IMR-90 (cell line): ENCODE measurements around the gene NRP2. TPM values are rescaled to one million over a fixed set of nuclear protein-coding genes. Genes with fewer than 3 reads are reported as not detected.

ENCODE experiments used
- ATAC-seq: fragments of 200-7000 bp; cut with Tn5 transposase; 2 replicates; pipeline ENCODE4 v1.9.1; 2020; ENCODE audit warnings: low read depth, mild to moderate bottlenecking, moderate library complexity
- BruUV-seq: library from RNA; stranded (reverse); fragments of 400-500 nt; replicated peaks from 2 replicates; lab custom pipeline; 2021; lab: Mats Ljungman, UMichigan
- CTCF ChIA-PET: fragments of 300-600 bp; formaldehyde crosslinking; extraction: SDS; loops from one replicate; lab custom pipeline; 2021; ENCODE audit warnings: antibody characterized with exemption; lab: Yijun Ruan, JAX
- POLR2A ChIA-PET: fragments of 300-600 bp; sonication (Branson Sonifier 250); formaldehyde crosslinking; loops from one replicate; lab custom pipeline; 2022; ENCODE audit warnings: antibody characterized with exemption; ENCODE audit not compliant: unreplicated experiment; lab: Charles Lee
- DNase-seq: peaks from one replicate; pipeline ENCODE4 v3.0.0; 2013
- H2AFZ ChIP-seq: replicated peaks from 2 replicates; pipeline ENCODE3; 2013; ENCODE audit warnings: low read length, mild to moderate bottlenecking; ENCODE audit not compliant: poor library complexity
- H2AK5ac ChIP-seq: 2 replicates; pipeline ENCODE4 v1.6.1; 2013; ENCODE audit warnings: low read depth, low read length, inconsistent platforms
- H2AK9ac ChIP-seq: replicated peaks from 2 replicates; pipeline ENCODE3; 2013; ENCODE audit warnings: mild to moderate bottlenecking, low read depth, low read length, moderate library complexity; ENCODE audit not compliant: poor library complexity
- H2BK120ac ChIP-seq: 2 replicates; pipeline ENCODE4 v1.6.1; 2013; ENCODE audit warnings: low read depth, low read length, inconsistent platforms
- H2BK15ac ChIP-seq: 3 replicates; pipeline ENCODE4 v1.6.1; 2013; ENCODE audit warnings: low read depth, low read length, inconsistent platforms
- H2BK20ac ChIP-seq: 2 replicates; pipeline ENCODE4 v1.6.1; 2013; ENCODE audit warnings: low read depth, mild to moderate bottlenecking, inconsistent platforms, low read length, moderate library complexity
- H2BK5ac ChIP-seq: 2 replicates; pipeline ENCODE4 v1.6.1; 2013; ENCODE audit warnings: mild to moderate bottlenecking, low read depth, low read length, inconsistent platforms; ENCODE audit not compliant: poor library complexity, severe bottlenecking
- H3K14ac ChIP-seq: replicated peaks from 2 replicates; pipeline ENCODE4 v1.6.1; 2013; ENCODE audit warnings: low read depth, low read length, inconsistent platforms
- H3K18ac ChIP-seq: 2 replicates; pipeline ENCODE4 v1.6.1; 2013; ENCODE audit warnings: low read depth, low read length, control low read depth
- H3K23ac ChIP-seq: 2 replicates; pipeline ENCODE4 v1.6.1; 2013; ENCODE audit warnings: low read depth, low read length, inconsistent platforms
- H3K27ac ChIP-seq: 2 replicates; pipeline ENCODE4 v1.5.1; 2013; ENCODE audit warnings: mild to moderate bottlenecking, control low read depth, low read length; ENCODE audit not compliant: insufficient read depth
- H3K27me3 ChIP-seq: 2 replicates; pipeline ENCODE4 v1.6.1; 2013; ENCODE audit warnings: low read length; ENCODE audit not compliant: control insufficient read depth, insufficient read depth
- H3K36me3 ChIP-seq: 2 replicates; pipeline ENCODE4 v1.6.1; 2013; ENCODE audit warnings: low read length, mixed read lengths; ENCODE audit not compliant: control insufficient read depth, insufficient read depth
- H3K4ac ChIP-seq: 2 replicates; pipeline ENCODE4 v1.6.1; 2013; ENCODE audit warnings: low read depth, low read length, inconsistent platforms
- H3K4me1 ChIP-seq: 2 replicates; pipeline ENCODE4 v1.6.1; 2013; ENCODE audit warnings: low read length, mixed read lengths; ENCODE audit not compliant: control insufficient read depth, insufficient read depth
- H3K4me2 ChIP-seq: 2 replicates; pipeline ENCODE4 v1.6.1; 2013; ENCODE audit warnings: low read depth, mild to moderate bottlenecking, control low read depth, low read length, moderate library complexity
- H3K4me3 ChIP-seq: 2 replicates; pipeline ENCODE4 v1.5.1; 2013; ENCODE audit warnings: low read depth, mild to moderate bottlenecking, control low read depth, low read length, moderate library complexity; ENCODE audit not compliant: insufficient read depth
- H3K56ac ChIP-seq: 2 replicates; pipeline ENCODE4 v1.6.1; 2013; ENCODE audit warnings: low read length, inconsistent platforms; ENCODE audit not compliant: insufficient read depth; ENCODE audit errors: extremely low read depth
- H3K79me1 ChIP-seq, 2 experiments: 2 replicates each; pipeline ENCODE4 v1.6.1; 2013; ENCODE audit warnings: low read length in 2 of 2, inconsistent platforms in 1 of 2, low read depth in 1 of 2
- H3K9ac ChIP-seq: 2 replicates; pipeline ENCODE4 v1.6.1; 2013; ENCODE audit warnings: low read depth, low read length, control low read depth
- H3K9me1 ChIP-seq: 2 replicates; pipeline ENCODE4 v1.6.1; 2013; ENCODE audit warnings: low read length, inconsistent platforms; ENCODE audit not compliant: insufficient read depth
- H3K9me3 ChIP-seq: 2 replicates; pipeline ENCODE4 v1.6.1; 2013; ENCODE audit warnings: low read length; ENCODE audit not compliant: control insufficient read depth, insufficient read depth
- H4K20me1 ChIP-seq: 2 replicates; pipeline ENCODE4 v1.6.1; 2013; ENCODE audit warnings: low read length, inconsistent platforms; ENCODE audit not compliant: insufficient read depth
- H4K5ac ChIP-seq: 2 replicates; pipeline ENCODE4 v1.6.1; 2013; ENCODE audit warnings: mild to moderate bottlenecking, low read depth, low read length, control low read depth
- H4K8ac ChIP-seq, 2 experiments: 2 replicates each; pipeline ENCODE4 v1.6.1; 2013; ENCODE audit warnings: low read depth in 2 of 2, low read length in 2 of 2, control low read depth in 1 of 2, inconsistent platforms in 1 of 2
- H4K91ac ChIP-seq: 2 replicates; pipeline ENCODE4 v1.6.1; 2013; ENCODE audit warnings: low read depth, low read length, inconsistent platforms; ENCODE audit not compliant: insufficient read depth
- CEBPB ChIP-seq: IDR thresholded peaks from 2 replicates; pipeline ENCODE4 v1.6.1; 2012; ENCODE audit warnings: low read depth, low read length, improper control_type of control experiment
- CTCF ChIP-seq: conservative IDR thresholded peaks from 2 replicates; pipeline ENCODE4 v1.5.1; 2012; ENCODE audit warnings: mild to moderate bottlenecking, low read depth, low read length, improper control_type of control experiment
- FOS ChIP-seq: fragments of 150-350 bp; IDR thresholded peaks from 2 replicates; pipeline ENCODE4 v1.6.1; 2016; ENCODE audit warnings: low read depth, low read length
- MAZ ChIP-seq: IDR thresholded peaks from 2 replicates; pipeline ENCODE4 v1.6.1; 2012; ENCODE audit warnings: low read depth, mild to moderate bottlenecking, low read length, improper control_type of control experiment, moderate library complexity, borderline replicate concordance
- MXI1 ChIP-seq: IDR thresholded peaks from 2 replicates; pipeline ENCODE4 v1.6.1; 2012; ENCODE audit warnings: low read depth, mild to moderate bottlenecking, low read length, moderate library complexity, borderline replicate concordance
- POLR2A ChIP-seq: IDR thresholded peaks from 2 replicates; pipeline ENCODE4 v1.6.1; 2012; ENCODE audit warnings: mild to moderate bottlenecking, low read depth, low read length
- RAD21 ChIP-seq: IDR thresholded peaks from 2 replicates; pipeline ENCODE4 v1.6.1; 2012; ENCODE audit warnings: low read length, improper control_type of control experiment
- USF2 ChIP-seq: fragments of 150-350 bp; IDR thresholded peaks from 2 replicates; pipeline ENCODE4 v1.6.1; 2017; ENCODE audit warnings: mild to moderate bottlenecking, antibody characterized with exemption, low read length, low read depth
- WGBS, 2 experiments: methylation state at CpG; one replicate each; pipeline versions ENCODE4 v1.1.5 to v1.1.7; 2013; ENCODE audit warnings: missing lambda C conversion rate in 2 of 2; ENCODE audit not compliant: insufficient read length in 1 of 2; ENCODE audit errors: extremely low coverage in 2 of 2; 5-methylcytosine and 5-hydroxymethylcytosine counted together
- dilution Hi-C: fragments of 300-500 bp; cut with HindIII; formaldehyde crosslinking; loops from one replicate; pipeline ENCODE4 v1.14.3; 2018; ENCODE audit warnings: low sequenced_read_pairs; ENCODE audit not compliant: unreplicated experiment
- in situ Hi-C: fragments of 300-500 bp; cut with MboI; formaldehyde crosslinking; loops from 3 replicates; pipeline ENCODE4 v1.14.3; 2019; ENCODE audit warnings: low sequenced_read_pairs, inconsistent platforms, mixed read lengths
- intact Hi-C: fragments of 100-400 bp; cut with micrococcal nuclease; formaldehyde crosslinking; loops from 2 replicates; pipeline ENCODE4 v1.10.0; 2022
- polyA plus RNA-seq, 3 experiments: library from polyadenylated mRNA; depleted of rRNA; stranded (reverse); fragments of >200 nt; gene quantifications; 2 replicates each; pipeline ENCODE4 v1.2.3, GENCODE V29; 2012; ENCODE audit warnings: low replicate concordance in 1 of 3
- total RNA-seq: library from RNA; depleted of rRNA; stranded (reverse); fragments of >200 nt; gene quantifications from 2 replicates; pipeline ENCODE4 v1.2.3, GENCODE V29; 2012

Gene NRP2
- total and polyA plus RNA-seq, 2 of the 4 experiments (the other 2 are of a cell fraction): 46.4 to 51.3 TPM

- no peak overlapping the region for H3K56ac ChIP-seq
- H2BK5ac ChIP-seq: peak overlapping the region; percentile 52
- H3K4ac ChIP-seq: peak overlapping the region; percentile 62
- H2BK20ac ChIP-seq: peak overlapping the region; percentile 74
- H3K36me3 ChIP-seq: peaks cover 42% of the 10 kb centered on the region
- BruUV-seq: no TSS peak
- DNase-seq: peak; percentile 93
- H4K8ac ChIP-seq: peak overlapping the region in 1 of 2 experiments; percentile 26; a peak in 1 of 4 replicates
- peak overlapping the region; percentile 67; the same call in 1 of the 3 replicates for H2BK15ac ChIP-seq
- no peak overlapping the region for H3K9ac ChIP-seq
- CTCF ChIA-PET: interaction anchor here (0.8 to 1.0 kb wide), 2 partner anchors 10 to 27 kb away, joined by 3 to 5 read pairs; no protein-coding TSS in a partner anchor
- no peaks in the 10 kb centered on the region for H3K9me3 ChIP-seq
- dilution Hi-C loops (no loop called here), in situ Hi-C loops (loop anchor here (5.0 kb wide), 1 partner anchor 71 kb away; no protein-coding TSS in a partner anchor), intact Hi-C loops (no loop called here)
- 0 out of 4 replicates have a peak, but pooled peaks cover 0 to 3% of the 10 kb centered on the region in 2 experiments for H3K79me1 ChIP-seq
- H4K20me1 ChIP-seq: no peaks in the 10 kb centered on the region; the same call in 1 of the 2 replicates
- H3K27ac ChIP-seq: peak overlapping the region; percentile 73; the same call in 1 of the 2 replicates
- H4K5ac ChIP-seq: peak overlapping the region; percentile 3; the same call in 1 of the 2 replicates
- peaks cover 33% of the 10 kb centered on the region for H3K4me1 ChIP-seq
- H3K18ac ChIP-seq: peak overlapping the region; percentile 10; the same call in 1 of the 2 replicates
- POLR2A ChIA-PET: no interaction called here
- WGBS, 2 experiments: no CpG with 5 or more reads among the region's 4 CpGs
- H4K91ac ChIP-seq: peak overlapping the region; percentile 51
- H2AK9ac ChIP-seq: no peak overlapping the region
- H2BK120ac ChIP-seq: peak overlapping the region; percentile 52; the same call in 1 of the 2 replicates
- H3K9me1 ChIP-seq: peaks cover 19% of the 10 kb centered on the region
- H3K14ac ChIP-seq: peak overlapping the region; percentile 70; the same call in 1 of the 2 replicates
- H3K27me3 ChIP-seq: no peaks in the 10 kb centered on the region
- H3K23ac ChIP-seq: no peak overlapping the region
- H2AK5ac ChIP-seq: peak overlapping the region; percentile 90; the same call in 1 of the 2 replicates
- H3K4me3 ChIP-seq: no peak overlapping the region
- H2AFZ ChIP-seq: peak overlapping the region; percentile 15
- peak; percentile 91 for ATAC-seq
- 0 out of 2 replicates have a peak overlapping the region, but pooled peaks have one; percentile 8 for H3K4me2 ChIP-seq
- TF ChIP-seq MXI1 (no peak), MAZ (no peak), CEBPB (no peak), FOS (peak; percentile 47; the same call in 1 of the 2 replicates), USF2 (no peak), RAD21 (no peak), POLR2A (no peak), CTCF (no peak)
Observed at GRCh38 chr2:205758051-205758450, 75.8 kb downstream of the NRP2 start.
